ENCODE measurements around the gene PPP2R5B.

DNA sequence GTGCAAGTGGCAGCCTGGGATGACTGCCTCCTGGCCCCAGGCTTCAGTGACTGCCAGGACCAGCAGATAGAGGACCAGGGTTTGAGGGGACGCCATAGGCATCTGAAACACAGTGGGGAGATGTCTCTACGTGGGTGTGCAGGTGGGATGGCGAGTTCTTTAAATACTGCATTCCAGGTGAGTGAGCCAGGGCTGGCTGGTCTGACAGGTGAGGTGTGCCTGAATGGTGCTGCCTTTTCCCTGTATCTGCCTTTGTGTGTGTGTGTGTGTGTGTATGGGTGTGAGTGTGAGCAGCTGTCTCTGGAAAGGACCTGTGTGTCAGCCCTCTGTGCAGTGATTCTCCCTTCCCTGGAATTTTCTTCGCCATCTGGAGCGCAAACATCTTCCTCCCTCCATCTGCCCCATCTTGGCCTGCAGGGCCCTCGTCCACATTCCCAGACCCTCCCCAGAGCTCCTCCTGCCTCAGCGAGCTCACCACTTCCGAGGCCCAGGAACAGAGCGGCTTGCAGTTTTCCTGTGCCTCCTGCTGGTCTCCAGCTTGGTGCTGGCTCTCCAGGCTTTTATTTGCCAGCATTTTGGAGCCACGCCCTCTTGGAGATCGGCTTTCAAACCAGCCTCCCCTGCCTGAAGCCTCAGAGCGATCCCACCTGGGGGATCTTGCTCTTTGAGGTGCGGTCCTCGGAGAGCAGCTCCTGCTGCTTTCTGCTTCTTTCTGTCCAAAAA lies 11.0 kb downstream of the PPP2R5B start, which contains the start of gene GPHA2:
- TF ChIP-seq, protein P1, sequence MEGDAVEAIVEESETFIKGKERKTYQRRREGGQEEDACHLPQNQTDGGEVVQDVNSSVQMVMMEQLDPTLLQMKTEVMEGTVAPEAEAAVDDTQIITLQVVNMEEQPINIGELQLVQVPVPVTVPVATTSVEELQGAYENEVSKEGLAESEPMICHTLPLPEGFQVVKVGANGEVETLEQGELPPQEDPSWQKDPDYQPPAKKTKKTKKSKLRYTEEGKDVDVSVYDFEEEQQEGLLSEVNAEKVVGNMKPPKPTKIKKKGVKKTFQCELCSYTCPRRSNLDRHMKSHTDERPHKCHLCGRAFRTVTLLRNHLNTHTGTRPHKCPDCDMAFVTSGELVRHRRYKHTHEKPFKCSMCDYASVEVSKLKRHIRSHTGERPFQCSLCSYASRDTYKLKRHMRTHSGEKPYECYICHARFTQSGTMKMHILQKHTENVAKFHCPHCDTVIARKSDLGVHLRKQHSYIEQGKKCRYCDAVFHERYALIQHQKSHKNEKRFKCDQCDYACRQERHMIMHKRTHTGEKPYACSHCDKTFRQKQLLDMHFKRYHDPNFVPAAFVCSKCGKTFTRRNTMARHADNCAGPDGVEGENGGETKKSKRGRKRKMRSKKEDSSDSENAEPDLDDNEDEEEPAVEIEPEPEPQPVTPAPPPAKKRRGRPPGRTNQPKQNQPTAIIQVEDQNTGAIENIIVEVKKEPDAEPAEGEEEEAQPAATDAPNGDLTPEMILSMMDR (IDR thresholded peaks at IDR 0.05 in 4 of 5, conservative IDR thresholded peaks at IDR 0.05 in 1 of 5): no peak
- TF ChIP-seq POLR2A (IDR thresholded peaks at IDR 0.05): no peak
